T-helper 1 cell treated with Interleukin-12 subunit alpha and Interleukin-12 subunit beta and Interleukin-4 antibody, amounts not matched to agents 30 μg/mL and 1 μg/mL, for 36 hours (primary cell): ENCODE results near the gene GCKR.

Experiments
- H3K27ac Mint-ChIP-seq: one replicate; pipeline ENCODE4 v1.8.0; 2021; ENCODE audit warnings: mild to moderate bottlenecking, mixed read lengths
- H3K27me3 Mint-ChIP-seq: one replicate; pipeline ENCODE4 v1.8.0; 2021; ENCODE audit warnings: low read depth, mixed read lengths
- H3K36me3 Mint-ChIP-seq: one replicate; pipeline ENCODE4 v1.8.0; 2021; ENCODE audit warnings: low read depth, mixed read lengths
- H3K4me1 Mint-ChIP-seq: one replicate; pipeline ENCODE4 v1.8.0; 2021; ENCODE audit warnings: low read depth, mixed read lengths
- H3K4me3 Mint-ChIP-seq: one replicate; pipeline ENCODE4 v1.8.0; 2021; ENCODE audit warnings: mild to moderate bottlenecking, moderate library complexity, mixed read lengths
- H3K9me3 Mint-ChIP-seq: one replicate; pipeline ENCODE4 v1.8.0; 2021; ENCODE audit warnings: mixed read lengths

The GCKR gene

DNA sequence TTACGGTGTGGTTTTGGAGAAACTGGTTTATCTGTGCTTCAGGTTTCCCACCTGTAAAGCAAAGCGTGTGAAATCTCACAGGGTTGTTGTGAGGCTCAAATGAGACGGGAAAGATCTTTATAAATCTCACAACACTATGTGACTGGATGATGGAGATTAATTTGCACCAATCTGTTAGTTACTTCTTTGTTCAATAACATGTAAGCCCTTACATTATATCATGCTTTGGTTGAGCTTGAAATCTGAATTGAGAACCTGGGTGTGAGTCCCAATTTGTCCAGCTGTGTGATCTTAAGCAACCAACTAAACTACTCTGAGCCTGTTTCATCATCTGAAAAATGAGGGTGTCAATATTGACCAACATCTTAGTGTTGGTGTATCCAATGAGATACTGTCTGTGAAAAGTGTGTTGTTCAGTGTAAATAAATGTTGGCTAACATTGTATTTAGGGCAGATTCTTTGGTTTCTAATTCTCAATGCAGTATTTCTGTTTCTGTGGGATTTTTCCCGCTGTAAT is 741 bp upstream of the GCKR start:
- H3K27ac Mint-ChIP-seq, result no peak overlapping the region
- H3K4me3 Mint-ChIP-seq, result peak overlapping the region; percentile 63
- no peaks in the 10 kb centered on the region for H3K36me3 Mint-ChIP-seq
- peaks cover 10% of the 10 kb centered on the region for H3K4me1 Mint-ChIP-seq
- H3K9me3 Mint-ChIP-seq, result no peaks in the 10 kb centered on the region
- H3K27me3 Mint-ChIP-seq, result peaks cover 57% of the 10 kb centered on the region

DNA sequence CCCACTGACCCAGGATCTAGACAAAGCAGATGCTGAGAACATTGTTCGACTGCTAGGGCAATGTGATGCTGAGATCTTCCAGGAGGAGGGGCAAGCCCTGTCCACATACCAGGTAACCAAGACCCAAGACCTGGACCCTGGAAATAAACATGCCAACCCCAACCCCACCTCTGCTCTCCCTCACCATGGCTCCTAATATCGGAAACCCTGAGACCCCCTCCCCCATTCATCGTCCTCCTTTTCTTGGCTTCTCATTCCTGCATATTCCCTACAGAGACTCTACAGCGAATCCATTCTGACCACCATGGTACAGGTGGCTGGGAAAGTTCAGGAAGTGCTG is 619 bp downstream of the GCKR start:
- H3K36me3 Mint-ChIP-seq, result no peaks in the 10 kb centered on the region
- H3K4me3 Mint-ChIP-seq, result peak overlapping the region; percentile 22
- no peak overlapping the region for H3K27ac Mint-ChIP-seq
- peaks cover 8% of the 10 kb centered on the region for H3K4me1 Mint-ChIP-seq
- peaks cover 57% of the 10 kb centered on the region for H3K27me3 Mint-ChIP-seq
- H3K9me3 Mint-ChIP-seq, result no peaks in the 10 kb centered on the region

DNA sequence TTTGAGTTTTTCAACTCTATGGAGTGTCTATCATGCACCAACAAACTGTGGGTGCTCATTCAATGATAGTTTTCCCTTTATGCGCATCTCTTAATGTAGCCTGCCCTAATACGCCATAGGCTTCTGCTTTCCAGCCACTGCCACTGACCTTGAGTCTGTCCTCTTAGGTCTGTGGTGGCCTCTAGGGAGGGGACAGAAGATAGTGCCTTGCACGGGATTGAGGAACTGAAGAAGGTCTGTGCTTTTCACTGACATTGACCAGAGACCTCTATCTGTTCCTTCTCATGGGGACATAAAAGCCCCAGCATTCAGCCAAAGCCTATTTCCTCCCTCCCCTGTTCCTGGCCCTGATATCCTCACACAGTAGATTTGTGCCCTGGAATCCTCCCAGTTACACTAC is 2.3 kb downstream of the GCKR start:
- Mint-ChIP-seq H3K36me3 (no peaks in the 10 kb centered on the region), H3K27ac (no peak overlapping the region), H3K27me3 (peaks cover 48% of the 10 kb centered on the region), H3K4me3 (no peak overlapping the region), H3K9me3 (no peaks in the 10 kb centered on the region), H3K4me1 (peaks cover 8% of the 10 kb centered on the region)

DNA sequence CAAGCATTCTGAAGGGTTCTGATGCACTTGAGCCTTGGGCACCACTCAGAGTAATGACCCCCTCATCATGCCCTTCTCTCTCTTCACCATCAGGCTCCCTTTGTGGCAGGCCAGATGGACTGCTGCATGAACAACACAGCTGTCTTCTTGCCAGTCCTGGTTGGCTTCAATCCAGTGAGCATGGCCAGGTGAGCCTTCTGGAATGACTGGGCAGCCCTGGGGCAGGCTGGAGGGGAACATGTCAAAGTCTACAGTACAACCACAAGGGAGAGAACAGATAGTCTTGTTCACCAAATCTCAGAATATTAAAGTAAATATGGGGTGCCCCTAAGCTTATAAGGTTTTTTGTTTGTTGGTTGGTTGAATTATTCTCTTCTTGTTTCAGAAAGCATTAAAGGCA is 4.4 kb downstream of the GCKR start:
- no peak overlapping the region for H3K27ac Mint-ChIP-seq
- no peak overlapping the region for H3K4me3 Mint-ChIP-seq
- no peaks in the 10 kb centered on the region for H3K36me3 Mint-ChIP-seq
- peaks cover 32% of the 10 kb centered on the region for H3K27me3 Mint-ChIP-seq
- H3K9me3 Mint-ChIP-seq, result no peaks in the 10 kb centered on the region
- peaks cover under 1% of the 10 kb centered on the region for H3K4me1 Mint-ChIP-seq

DNA sequence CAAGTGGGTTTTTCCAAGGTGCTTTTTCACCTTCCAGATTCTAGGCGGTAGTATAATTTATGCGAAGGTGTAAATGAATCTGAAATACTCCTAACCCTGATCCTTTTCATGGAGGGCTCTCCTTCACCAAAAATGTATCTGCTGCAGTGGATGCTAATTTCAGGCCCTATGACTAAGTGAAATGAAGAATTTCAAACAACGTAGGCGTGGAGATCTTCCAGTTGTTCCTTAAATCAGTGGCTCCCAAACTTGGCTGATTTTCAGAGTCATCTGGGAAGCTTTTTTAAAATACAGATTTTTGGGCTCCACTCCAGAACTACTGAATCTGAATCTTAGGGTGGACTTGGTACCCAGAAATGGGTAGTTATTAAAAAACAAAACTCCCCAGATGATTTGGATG is 5.5 kb downstream of the GCKR start:
- Mint-ChIP-seq H3K9me3 (no peaks in the 10 kb centered on the region), H3K27ac (no peak overlapping the region), H3K4me3 (no peak overlapping the region), H3K36me3 (no peaks in the 10 kb centered on the region), H3K4me1 (no peaks in the 10 kb centered on the region), H3K27me3 (peaks cover 21% of the 10 kb centered on the region)

DNA sequence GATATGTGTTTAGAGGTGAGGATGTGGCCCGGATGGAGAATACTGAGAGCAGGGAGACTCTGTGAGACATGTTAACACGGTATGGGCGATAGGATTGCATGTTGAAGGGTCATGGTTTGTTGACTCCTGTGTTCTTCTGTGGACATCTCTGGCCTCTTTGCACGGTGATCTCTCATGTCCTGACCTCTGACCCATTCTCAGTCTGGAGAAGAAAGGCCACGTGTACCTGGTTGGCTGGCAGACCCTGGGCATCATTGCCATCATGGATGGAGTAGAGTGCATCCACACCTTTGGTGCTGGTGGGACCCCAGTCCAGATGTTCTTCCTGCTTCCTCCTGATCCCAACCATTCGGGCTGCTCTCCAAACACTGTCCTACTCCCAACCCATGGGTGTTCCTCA is 9.9 kb downstream of the GCKR start:
- peaks cover 10% of the 10 kb centered on the region for H3K27me3 Mint-ChIP-seq
- H3K4me3 Mint-ChIP-seq, result no peak overlapping the region
- no peaks in the 10 kb centered on the region for H3K36me3 Mint-ChIP-seq
- H3K4me1 Mint-ChIP-seq, result no peaks in the 10 kb centered on the region
- H3K9me3 Mint-ChIP-seq, result no peaks in the 10 kb centered on the region
- no peak overlapping the region for H3K27ac Mint-ChIP-seq

DNA sequence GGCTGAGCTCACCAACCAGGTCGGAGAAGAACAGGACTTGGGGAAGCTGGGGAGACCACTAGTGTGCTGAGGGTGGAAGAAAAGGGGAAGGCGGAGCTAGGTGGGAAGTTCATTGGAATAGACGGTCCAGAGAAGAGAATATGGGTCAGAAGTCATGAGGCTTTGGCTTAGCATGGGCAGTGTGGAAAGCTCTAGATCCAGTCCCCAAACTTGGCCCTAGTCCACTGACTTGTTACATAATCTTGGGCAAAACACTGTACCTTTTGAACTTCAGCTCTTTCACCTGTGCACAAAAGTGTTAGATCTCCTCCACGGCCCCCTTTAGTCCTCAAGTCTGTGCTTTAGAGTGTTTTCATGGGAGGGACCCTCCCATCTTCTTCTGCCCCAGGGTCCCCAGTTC is 10.7 kb downstream of the GCKR start:
- Mint-ChIP-seq H3K27me3 (peaks cover 13% of the 10 kb centered on the region), H3K4me3 (no peak overlapping the region), H3K4me1 (no peaks in the 10 kb centered on the region), H3K9me3 (no peaks in the 10 kb centered on the region), H3K36me3 (no peaks in the 10 kb centered on the region), H3K27ac (no peak overlapping the region)

DNA sequence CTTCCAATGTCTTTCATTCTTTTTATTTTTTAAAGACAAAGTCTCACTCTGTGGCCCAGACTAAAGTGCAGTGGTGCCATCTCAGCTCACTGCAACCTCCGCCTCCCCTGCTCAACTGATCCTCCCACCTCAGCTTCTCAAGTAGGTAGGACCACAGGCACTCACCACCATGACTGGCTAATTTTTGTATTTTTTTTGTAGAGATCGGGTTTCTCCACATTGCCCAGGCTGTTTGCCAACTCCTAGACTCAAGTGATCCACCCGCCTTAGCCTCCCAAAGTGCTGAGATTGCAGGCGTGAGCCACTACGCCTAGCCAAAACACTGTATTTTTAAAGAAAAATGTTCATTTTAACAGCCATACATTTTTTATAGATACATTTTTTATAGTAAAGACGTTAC is 12.7 kb downstream of the GCKR start:
- Mint-ChIP-seq H3K4me1 (no peaks in the 10 kb centered on the region), H3K4me3 (no peak overlapping the region), H3K9me3 (no peaks in the 10 kb centered on the region), H3K36me3 (no peaks in the 10 kb centered on the region), H3K27me3 (peaks cover 27% of the 10 kb centered on the region), H3K27ac (no peak overlapping the region)

DNA sequence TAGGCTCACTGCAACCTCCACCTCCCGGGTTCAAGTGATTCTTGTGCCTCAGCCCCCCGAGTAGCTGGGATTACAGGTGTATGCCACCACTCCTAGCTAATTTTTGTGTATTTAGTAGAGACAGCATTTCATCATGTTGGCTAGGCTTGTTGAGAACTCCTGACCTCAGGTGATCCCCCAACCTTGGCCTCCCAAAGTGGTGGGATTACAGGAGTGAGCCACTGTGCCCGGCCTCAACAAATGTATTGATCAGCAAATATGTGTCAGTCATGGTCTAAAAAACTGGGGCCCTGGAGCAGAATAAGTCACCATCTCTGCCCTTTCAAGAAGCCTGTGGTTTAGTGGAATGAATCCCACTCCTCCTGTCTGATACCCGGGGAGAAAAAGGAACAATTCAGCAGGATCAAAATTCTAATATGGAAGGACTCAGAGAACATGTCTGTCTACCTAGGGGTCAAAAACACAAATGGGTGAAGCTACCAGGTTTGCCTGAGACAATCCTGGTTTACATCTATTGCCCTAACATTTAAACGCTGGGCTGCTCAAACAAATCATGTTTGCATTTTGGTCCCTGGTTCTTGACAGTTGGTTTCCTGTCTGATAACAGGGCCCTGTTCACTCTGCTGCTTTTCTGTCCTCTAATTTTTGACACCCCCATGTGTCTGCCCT is 21.6 kb downstream of the GCKR start:
- no peaks in the 10 kb centered on the region for H3K4me1 Mint-ChIP-seq
- no peaks in the 10 kb centered on the region for H3K9me3 Mint-ChIP-seq
- no peaks in the 10 kb centered on the region for H3K36me3 Mint-ChIP-seq
- peaks cover 10% of the 10 kb centered on the region for H3K27me3 Mint-ChIP-seq
- no peak overlapping the region for H3K4me3 Mint-ChIP-seq
- H3K27ac Mint-ChIP-seq, result no peak overlapping the region

DNA sequence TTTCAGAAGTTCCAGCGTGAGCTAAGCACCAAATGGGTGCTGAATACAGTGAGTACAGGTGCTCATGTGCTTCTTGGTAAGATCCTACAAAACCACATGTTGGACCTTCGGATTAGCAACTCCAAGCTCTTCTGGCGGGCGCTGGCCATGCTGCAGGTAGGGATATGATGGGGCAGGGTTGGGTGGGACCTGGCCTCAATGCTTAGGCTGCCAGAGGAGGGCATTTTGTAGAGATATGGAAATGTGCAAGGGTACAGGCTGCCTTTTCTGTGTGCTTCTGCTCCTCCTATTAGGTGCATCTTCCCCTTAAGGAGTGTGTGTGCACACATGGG is 22.1 kb downstream of the GCKR start:
- no peaks in the 10 kb centered on the region for H3K36me3 Mint-ChIP-seq
- H3K4me1 Mint-ChIP-seq, result no peaks in the 10 kb centered on the region
- peaks cover 7% of the 10 kb centered on the region for H3K27me3 Mint-ChIP-seq

DNA sequence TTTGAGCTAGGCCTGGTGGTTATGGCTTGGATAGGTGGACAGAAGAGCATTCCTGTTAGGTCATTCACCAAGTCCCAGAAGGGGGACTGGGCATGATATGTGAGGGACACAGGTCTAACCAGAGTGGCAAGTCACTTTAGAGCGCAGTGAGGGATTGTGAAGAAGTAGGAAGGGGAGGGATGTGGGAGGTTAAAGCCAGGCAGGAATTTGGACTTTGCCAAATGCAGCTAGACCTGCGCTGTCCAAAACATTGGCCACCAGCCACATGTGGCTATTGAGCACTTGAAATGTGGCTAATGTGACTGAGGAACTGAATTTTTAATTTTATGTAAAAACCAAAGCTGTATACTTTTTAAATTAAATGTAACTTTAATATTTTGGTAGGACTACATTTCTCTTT is 23.7 kb downstream of the GCKR start:
- Mint-ChIP-seq H3K27ac (no peak overlapping the region), H3K9me3 (no peaks in the 10 kb centered on the region), H3K36me3 (no peaks in the 10 kb centered on the region), H3K4me3 (no peak overlapping the region), H3K27me3 (peaks cover 3% of the 10 kb centered on the region), H3K4me1 (no peaks in the 10 kb centered on the region)

More for the DNA sequence above, 22.1 kb downstream of the GCKR start:
- no peak overlapping the region for H3K4me3 Mint-ChIP-seq
- no peak overlapping the region for H3K27ac Mint-ChIP-seq
- no peaks in the 10 kb centered on the region for H3K9me3 Mint-ChIP-seq

DNA sequence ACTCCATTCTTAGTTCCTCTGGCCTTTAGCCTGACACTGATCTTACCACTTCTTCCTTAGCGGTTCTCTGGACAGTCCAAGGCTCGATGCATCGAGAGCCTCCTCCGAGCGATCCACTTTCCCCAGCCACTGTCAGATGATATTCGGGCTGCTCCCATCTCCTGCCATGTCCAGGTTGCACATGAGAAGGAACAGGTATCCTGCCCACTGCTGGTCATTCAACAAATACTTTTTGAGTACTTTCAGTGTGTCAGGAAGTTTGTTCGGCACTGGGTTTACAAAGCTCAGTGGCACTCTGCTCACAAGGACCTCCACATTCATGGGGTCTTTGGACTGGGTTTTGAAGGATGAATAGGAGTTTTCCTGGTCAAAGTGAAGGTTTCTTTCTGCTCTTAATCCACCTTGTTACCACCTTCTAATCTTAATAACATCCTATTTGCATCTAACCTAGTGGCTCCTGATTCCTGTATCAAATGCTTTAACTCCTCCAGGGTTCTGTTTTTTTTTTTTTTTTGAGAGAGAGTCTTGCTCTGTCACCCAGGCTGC is 25.8 kb downstream of the GCKR start:
- H3K36me3 Mint-ChIP-seq, result no peaks in the 10 kb centered on the region
- peaks cover 8% of the 10 kb centered on the region for H3K27me3 Mint-ChIP-seq
- H3K27ac Mint-ChIP-seq, result no peak overlapping the region
- H3K4me3 Mint-ChIP-seq, result no peak overlapping the region
- H3K9me3 Mint-ChIP-seq, result no peaks in the 10 kb centered on the region
- no peaks in the 10 kb centered on the region for H3K4me1 Mint-ChIP-seq

DNA sequence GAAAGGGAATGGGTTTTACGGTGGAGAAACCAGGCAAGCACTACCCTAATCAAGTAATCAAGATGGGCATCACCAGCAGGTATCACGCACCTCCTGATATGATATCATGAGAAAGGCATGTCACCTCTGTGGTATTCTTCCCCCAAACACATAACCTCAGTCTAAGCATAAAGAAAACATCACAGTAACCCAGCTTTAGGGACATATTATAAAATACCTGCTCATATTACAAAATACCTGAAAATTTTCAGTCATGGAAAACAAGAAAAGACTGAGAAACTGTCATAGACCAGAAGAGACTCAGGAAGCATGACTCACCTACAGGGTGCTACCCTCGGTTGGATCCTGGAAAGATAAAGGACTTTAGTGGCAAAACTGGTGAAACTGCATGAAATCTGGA is 30.5 kb downstream of the GCKR start:
- peaks cover 12% of the 10 kb centered on the region for H3K27me3 Mint-ChIP-seq
- H3K27ac Mint-ChIP-seq, result no peak overlapping the region
- H3K4me3 Mint-ChIP-seq, result no peak overlapping the region
- no peaks in the 10 kb centered on the region for H3K9me3 Mint-ChIP-seq
- peaks cover 3% of the 10 kb centered on the region for H3K4me1 Mint-ChIP-seq
- H3K36me3 Mint-ChIP-seq, result no peaks in the 10 kb centered on the region

DNA sequence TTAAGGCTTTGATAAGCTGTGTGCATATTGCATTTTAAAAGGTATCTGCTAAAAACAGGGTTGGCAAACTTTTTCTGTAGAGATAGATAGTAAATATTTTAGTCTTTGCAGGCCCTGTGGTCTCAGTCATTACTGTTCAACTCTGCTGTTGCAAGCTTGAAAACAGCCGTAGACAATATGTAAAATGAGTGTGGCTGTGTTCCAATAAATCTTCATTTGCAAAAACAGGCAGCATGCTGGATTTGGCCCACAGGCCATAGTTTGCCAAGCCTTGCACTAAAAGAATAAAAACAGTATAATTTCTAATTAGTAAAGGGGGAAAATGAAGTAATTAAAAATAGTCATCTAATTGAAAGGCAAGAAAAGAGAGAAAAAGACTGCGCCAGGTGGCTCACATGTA is 35.3 kb downstream of the GCKR start:
- no peak overlapping the region for H3K27ac Mint-ChIP-seq
- H3K4me3 Mint-ChIP-seq, result no peak overlapping the region
- H3K9me3 Mint-ChIP-seq, result no peaks in the 10 kb centered on the region
- peaks cover 3% of the 10 kb centered on the region for H3K4me1 Mint-ChIP-seq
- H3K36me3 Mint-ChIP-seq, result no peaks in the 10 kb centered on the region
- H3K27me3 Mint-ChIP-seq, result peaks cover 25% of the 10 kb centered on the region

DNA sequence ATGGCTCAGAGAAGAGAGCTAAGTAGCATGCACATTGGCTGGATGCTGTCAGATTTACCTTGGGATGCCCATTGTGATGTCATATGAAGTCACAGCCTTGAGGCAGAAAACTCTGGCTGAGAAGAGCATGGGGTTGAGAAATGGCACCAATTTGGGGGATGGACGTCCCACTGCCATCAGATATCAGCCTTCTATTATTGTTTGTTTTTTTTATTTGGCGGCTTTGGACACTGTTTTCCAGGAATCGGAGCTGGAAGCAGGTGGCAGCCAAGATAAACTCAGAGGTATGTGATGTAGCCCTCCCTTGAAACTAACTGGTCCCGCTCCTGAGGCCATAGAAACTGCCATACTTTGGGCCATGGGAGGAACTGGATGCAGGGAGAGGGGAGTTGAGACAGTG is 40.6 kb downstream of the GCKR start:
- Mint-ChIP-seq H3K9me3 (no peaks in the 10 kb centered on the region), H3K27me3 (peaks cover 29% of the 10 kb centered on the region), H3K36me3 (no peaks in the 10 kb centered on the region), H3K27ac (no peak overlapping the region), H3K4me3 (no peak overlapping the region), H3K4me1 (no peaks in the 10 kb centered on the region)
